ENCODE data around the gene DMAP1.

Gene DMAP1

GRCh38 chr1:44256762-44257554 lies 43.7 kb downstream of the DMAP1 start:
- DNase-seq (ENCODE audit: low read depth) = no peak

- DNase-seq (ENCODE audit: low read depth) = no peak
These were observed 45.8 kb downstream of the DMAP1 start for GRCh38 chr1:44259090-44259489.

GRCh38 chr1:44260792-44261170 lies 47.5 kb downstream of the DMAP1 start:
- no peak for DNase-seq (ENCODE audit: low read depth)

GRCh38 chr1:44261171-44261817 lies 48.0 kb downstream of the DMAP1 start:
- no peak for DNase-seq (ENCODE audit: low read depth)

GRCh38 chr1:44261962-44262361 lies 48.7 kb downstream of the DMAP1 start:
- DNase-seq (ENCODE audit: low read depth) = no peak

- no peak for DNase-seq (ENCODE audit: low read depth)
These were observed 49.1 kb downstream of the DMAP1 start for GRCh38 chr1:44262414-44262813.

- DNase-seq (ENCODE audit: low read depth) = no peak
These were observed 49.7 kb downstream of the DMAP1 start for GRCh38 chr1:44262816-44263567.

GRCh38 chr1:44263568-44264450 lies 50.5 kb downstream of the DMAP1 start:
- DNase-seq (ENCODE audit: low read depth) = no peak

GRCh38 chr1:44264451-44264771 lies 51.1 kb downstream of the DMAP1 start:
- DNase-seq (ENCODE audit: low read depth) = no peak

GRCh38 chr1:44265656-44266358 lies 52.5 kb downstream of the DMAP1 start:
- no peak for DNase-seq (ENCODE audit: low read depth)

- no peak for DNase-seq (ENCODE audit: low read depth)
These were observed 53.4 kb downstream of the DMAP1 start for GRCh38 chr1:44266400-44267344.

GRCh38 chr1:44267438-44267837 lies 54.2 kb downstream of the DMAP1 start:
- no peak for DNase-seq (ENCODE audit: low read depth)

- DNase-seq (ENCODE audit: low read depth) = no peak
These were observed 54.8 kb downstream of the DMAP1 start for GRCh38 chr1:44268054-44268453.

Data from HS-27A (cell line).